Tibial nerve (tissue), 4 donors: ENCODE results near the gene ABCB11. TPM values are rescaled to one million over a fixed set of nuclear protein-coding genes. Genes with fewer than 3 reads are reported as not detected.
"Not testable (repeated sequence)": the region's sequence is repeated elsewhere in the genome, so short reads cannot be mapped to it uniquely, and the experiment has no call there.

Source experiments
- DNase-seq, 2 donors: peaks; one replicate each; pipeline ENCODE4 v3.0.0-alpha.2; 2019; ENCODE audit warnings: low spot score in 2 of 2
- H3K27ac ChIP-seq, 4 donors: fragments of 200-600 bp; sonication (generic) in 3 of 4; one replicate each; pipeline ENCODE4 v1.5.1; 2017 to 2019; ENCODE audit warnings: mild to moderate bottlenecking in 1 of 4
- H3K27me3 ChIP-seq, 2 donors: fragments of 200-600 bp; sonication (generic) in 1 of 2; one replicate each; pipeline versions ENCODE4 v1.5.1 to v1.6.0; 2017 to 2019
- H3K36me3 ChIP-seq, 3 donors: fragments of 200-600 bp; sonication (generic); one replicate each; pipeline ENCODE4 v1.5.1; 2018 to 2019
- H3K4me1 ChIP-seq, 4 donors: fragments of 200-600 bp; sonication (generic) in 3 of 4; one replicate each; pipeline ENCODE4 v1.5.1; 2017 to 2019
- H3K4me3 ChIP-seq, 4 donors: fragments of 200-600 bp; sonication (generic) in 3 of 4; one replicate each; pipeline ENCODE4 v1.5.1; 2017 to 2019; ENCODE audit warnings: mild to moderate bottlenecking in 1 of 4, moderate library complexity in 1 of 4
- H3K9me3 ChIP-seq, 4 donors: fragments of 200-600 bp; sonication (generic) in 3 of 4; one replicate each; pipeline ENCODE4 v1.5.1; 2017 to 2019
- EP300 ChIP-seq, 2 donors: sonication (generic); formaldehyde crosslinking; IDR thresholded peaks; one replicate each; pipeline ENCODE4 v1.6.1; 2017; ENCODE audit warnings: antibody characterized with exemption in 2 of 2, mild to moderate bottlenecking in 1 of 2
- POLR2A ChIP-seq, 2 donors: fragments of 450-650 bp; IDR thresholded peaks; one replicate each; pipeline ENCODE4 v1.6.1; 2017; ENCODE audit warnings: antibody characterized with exemption in 2 of 2, mild to moderate bottlenecking in 2 of 2, moderate library complexity in 2 of 2
- WGBS, 2 donors: methylation state at CpG; one replicate each; pipeline ENCODE4 v1.1.5; 2018; 5-methylcytosine and 5-hydroxymethylcytosine counted together
- total RNA-seq, 4 donors: library from RNA; depleted of rRNA; stranded (reverse); fragments of >200 nt; gene quantifications; one replicate each; pipeline ENCODE4 v1.1.0, GENCODE V29; 2016
- TF ChIP-seq, protein P1 (sequence below), 5 experiments: fragments of 200-600 bp in 3 of 5; fragments of 450-650 bp in 2 of 5; sonication (generic) in 3 of 5; IDR thresholded peaks; one replicate each; pipeline ENCODE4 v1.5.1; 2016 to 2019; ENCODE audit warnings: antibody characterized with exemption in 5 of 5, mild to moderate bottlenecking in 3 of 5, moderate library complexity in 2 of 5

Gene ABCB11
- total RNA-seq, 4 donors from 2014 or later = 0.30 to 0.63 (median 0.39) TPM; not detected in 1

DNA sequence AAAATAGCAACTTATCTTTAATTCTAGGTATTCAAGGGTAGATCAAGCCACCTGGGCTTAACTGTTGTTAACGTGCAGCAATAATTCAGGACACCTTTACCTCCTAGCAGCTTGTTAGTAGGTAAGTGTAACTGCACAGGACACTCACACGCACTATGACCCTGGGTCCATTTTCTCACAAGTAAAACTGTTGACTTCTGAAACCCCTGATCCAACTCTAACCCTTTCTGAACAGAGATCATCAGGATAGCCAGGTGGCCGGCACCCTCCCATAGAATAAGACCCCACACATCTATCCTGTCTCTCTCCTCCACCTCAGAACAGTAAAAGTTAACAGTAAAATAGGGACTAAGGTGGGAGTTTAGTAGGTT lies 141.5 kb downstream of the ABCB11 start:
- H3K27ac ChIP-seq = no peak overlapping the region
- H3K4me3 ChIP-seq = peak overlapping the region in 3 of 4 donors; percentile 43 to 62 (median 49)
- WGBS, 2 donors = 30 to 33% methylated on average over 3 of the region's 3 CpGs
- H3K36me3 ChIP-seq = no peaks in the 10 kb centered on the region
- peaks cover 0 to 12% (median 3%) of the 10 kb centered on the region in 4 donors for H3K4me1 ChIP-seq
- TF ChIP-seq POLR2A (IDR thresholded peaks at IDR 0.05) (no peak), EP300 (IDR thresholded peaks at IDR 0.05) (no peak)
- TF ChIP-seq, protein P1, sequence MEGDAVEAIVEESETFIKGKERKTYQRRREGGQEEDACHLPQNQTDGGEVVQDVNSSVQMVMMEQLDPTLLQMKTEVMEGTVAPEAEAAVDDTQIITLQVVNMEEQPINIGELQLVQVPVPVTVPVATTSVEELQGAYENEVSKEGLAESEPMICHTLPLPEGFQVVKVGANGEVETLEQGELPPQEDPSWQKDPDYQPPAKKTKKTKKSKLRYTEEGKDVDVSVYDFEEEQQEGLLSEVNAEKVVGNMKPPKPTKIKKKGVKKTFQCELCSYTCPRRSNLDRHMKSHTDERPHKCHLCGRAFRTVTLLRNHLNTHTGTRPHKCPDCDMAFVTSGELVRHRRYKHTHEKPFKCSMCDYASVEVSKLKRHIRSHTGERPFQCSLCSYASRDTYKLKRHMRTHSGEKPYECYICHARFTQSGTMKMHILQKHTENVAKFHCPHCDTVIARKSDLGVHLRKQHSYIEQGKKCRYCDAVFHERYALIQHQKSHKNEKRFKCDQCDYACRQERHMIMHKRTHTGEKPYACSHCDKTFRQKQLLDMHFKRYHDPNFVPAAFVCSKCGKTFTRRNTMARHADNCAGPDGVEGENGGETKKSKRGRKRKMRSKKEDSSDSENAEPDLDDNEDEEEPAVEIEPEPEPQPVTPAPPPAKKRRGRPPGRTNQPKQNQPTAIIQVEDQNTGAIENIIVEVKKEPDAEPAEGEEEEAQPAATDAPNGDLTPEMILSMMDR (IDR thresholded peaks at IDR 0.05) = no peak
- no peak for DNase-seq
- H3K9me3 ChIP-seq = no peaks in the 10 kb centered on the region
- H3K27me3 ChIP-seq = no peaks in the 10 kb centered on the region

DNA sequence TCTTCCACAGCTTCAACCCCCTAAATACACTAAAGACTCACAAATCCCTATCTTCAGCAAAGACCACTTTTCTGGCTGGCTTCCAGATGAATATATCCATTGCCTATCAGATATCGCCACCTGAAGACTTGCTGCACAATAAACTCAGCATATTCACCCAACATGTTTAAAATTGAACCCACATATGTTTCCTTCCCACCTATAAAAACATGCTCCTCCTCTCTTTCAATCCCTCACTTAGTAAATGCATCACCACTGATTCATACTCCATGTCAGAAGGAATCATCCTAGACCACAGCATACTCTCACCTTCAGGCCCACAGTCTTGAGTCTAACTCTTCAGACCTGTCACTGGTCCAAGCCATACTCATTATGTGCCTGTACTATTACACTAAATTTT lies 146.1 kb downstream of the ABCB11 start:
- 96 to 97% methylated on average over 1 of the region's 1 CpG for WGBS, 2 donors
- no peak for DNase-seq
- H3K27me3 ChIP-seq = no peaks in the 10 kb centered on the region

DNA sequence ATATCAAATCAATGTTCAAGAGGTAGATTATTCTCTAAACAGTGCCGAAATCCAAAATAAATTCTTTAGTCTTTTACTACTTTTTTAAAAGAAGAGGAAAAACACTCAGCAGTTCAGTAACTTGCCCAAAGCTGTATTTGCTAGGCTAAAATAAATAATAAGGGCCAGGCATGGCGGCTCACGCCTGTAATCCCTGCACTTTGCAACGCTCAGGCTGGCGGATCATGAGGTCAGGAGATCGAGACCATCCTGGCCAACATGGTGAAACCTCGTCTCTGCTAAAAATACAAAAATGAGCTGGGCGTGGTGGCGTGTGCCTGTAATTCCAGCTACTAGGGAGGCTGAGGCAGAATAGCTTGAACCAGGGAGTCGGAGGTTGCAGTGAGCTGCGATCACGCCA lies 149.0 kb downstream of the ABCB11 start:
- H3K36me3 ChIP-seq, DNase-seq, H3K4me1 ChIP-seq, H3K4me3 ChIP-seq, H3K27ac ChIP-seq, H3K27me3 ChIP-seq, H3K9me3 ChIP-seq: not testable (repeated sequence)
- 96 to 98% methylated on average over 12 of the region's 12 CpGs for WGBS, 2 donors

More for the DNA sequence above, 146.1 kb downstream of the ABCB11 start:
- H3K4me3 ChIP-seq = no peak overlapping the region
- no peaks in the 10 kb centered on the region for H3K36me3 ChIP-seq
- TF ChIP-seq POLR2A (IDR thresholded peaks at IDR 0.05) = no peak
- TF ChIP-seq, protein P1 (IDR thresholded peaks at IDR 0.05) = no peak
- TF ChIP-seq EP300 (IDR thresholded peaks at IDR 0.05) = no peak
- peaks cover 0 to 6% (median 2%) of the 10 kb centered on the region in 4 donors for H3K4me1 ChIP-seq
- H3K27ac ChIP-seq = no peak overlapping the region
- H3K9me3 ChIP-seq = no peaks in the 10 kb centered on the region

DNA sequence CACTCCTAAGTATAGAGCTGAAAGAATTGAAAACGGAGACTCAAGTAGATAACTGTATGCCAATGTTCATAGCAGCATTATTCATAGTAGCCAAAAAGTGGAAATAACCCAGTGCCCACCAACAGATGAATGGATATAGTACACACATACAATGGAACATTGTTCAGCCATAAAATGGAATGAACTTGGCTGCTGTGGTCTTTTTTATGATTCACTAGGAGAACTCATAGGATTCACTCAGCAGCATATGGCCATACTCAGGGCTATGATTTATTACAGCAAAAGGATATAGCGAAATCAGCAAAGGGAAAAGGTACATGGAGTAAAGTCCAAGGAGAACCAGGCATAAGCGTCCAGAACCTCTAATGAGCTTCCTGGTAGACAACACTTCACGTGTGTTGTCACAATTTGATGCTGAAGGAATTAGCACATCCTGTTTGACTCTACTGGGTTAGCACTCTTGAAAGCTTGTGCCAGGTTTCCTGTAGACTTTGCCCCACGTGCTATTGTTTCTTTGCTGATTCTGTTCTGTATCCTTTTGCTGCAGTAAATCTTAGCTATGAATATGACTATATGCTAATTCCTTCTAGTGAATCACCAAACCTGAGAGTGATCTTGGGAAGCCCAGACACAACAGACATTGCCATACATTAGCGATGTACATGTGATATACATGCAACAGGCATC lies 156.6 kb downstream of the ABCB11 start:
- Histone ChIP-seq H3K9me3 (no peaks in the 10 kb centered on the region), H3K36me3 (no peaks in the 10 kb centered on the region), H3K27me3 (no peaks in the 10 kb centered on the region), H3K4me3 (no peak overlapping the region), H3K4me1 (no peaks in the 10 kb centered on the region), H3K27ac (no peak overlapping the region)
- WGBS, 2 donors = 65 to 74% methylated on average over 6 of the region's 6 CpGs
- DNase-seq = no peak
- TF ChIP-seq POLR2A (IDR thresholded peaks at IDR 0.05) = no peak
- no peak for TF ChIP-seq EP300 (IDR thresholded peaks at IDR 0.05)
- TF ChIP-seq, protein P1 (IDR thresholded peaks at IDR 0.05) = no peak

DNA sequence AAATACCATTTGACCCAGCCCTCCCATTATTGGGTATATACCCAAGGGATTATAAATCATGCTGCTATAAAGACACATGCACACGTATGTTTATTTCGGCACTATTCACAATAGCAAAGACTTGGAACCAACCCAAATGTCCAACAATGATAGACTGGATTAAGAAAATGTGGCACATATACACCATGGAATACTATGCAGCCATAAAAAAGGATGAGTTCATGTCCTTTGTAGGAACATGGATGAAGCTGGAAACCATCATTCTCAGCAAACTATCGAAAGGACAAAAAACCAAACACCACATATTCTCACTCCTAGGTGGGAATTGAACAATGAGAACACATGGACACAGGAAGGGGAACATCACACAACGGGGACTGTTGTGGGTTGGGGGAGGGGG lies 160.3 kb downstream of the ABCB11 start:
- H3K36me3 ChIP-seq, H3K4me1 ChIP-seq, H3K9me3 ChIP-seq, H3K4me3 ChIP-seq, DNase-seq, H3K27me3 ChIP-seq, H3K27ac ChIP-seq: not testable (repeated sequence)
- WGBS, 2 donors = 98 to 99% methylated on average over 4 of the region's 4 CpGs

Other genes starting within 250 kb of the ABCB11 start
- gene NOSTRIN, start 228.7 kb downstream of the ABCB11 start, total RNA-seq = 10 to 100 TPM in 3 of 4 donors, 1 to 10 TPM in 1; 6.3 to 42.4 (median 24.4) TPM
- not detected for gene SPC25, start 140.9 kb downstream of the ABCB11 start, total RNA-seq
- not detected for gene G6PC2, start 130.0 kb downstream of the ABCB11 start, total RNA-seq
- gene DHRS9, start 38.2 kb upstream of the ABCB11 start, total RNA-seq = under 1 TPM in 3 of 4 donors, not detected in 1; 0.21 to 0.59 (median 0.22) TPM